Activated CD4-positive, CD25-positive, alpha-beta regulatory T cell (primary cell): Measurements from ENCODE around the gene PRXL2B.
"Not testable (repeated sequence)": the region's sequence is repeated elsewhere in the genome, so short reads cannot be mapped to it uniquely, and the experiment has no call there.

Source experiments
- DNase-seq, 4 experiments: peaks; one replicate each; lab custom pipeline; 2025; lab: John Stamatoyannopoulos, UW

Gene PRXL2B

GRCh38 chr1:2564006-2564814 lies 22.4 kb upstream of the PRXL2B start:
- no peak for DNase-seq

- DNase-seq, result no peak
Measured at GRCh38 chr1:2564815-2565374, 21.7 kb upstream of the PRXL2B start.

- DNase-seq, result no peak
Measured at GRCh38 chr1:2566101-2567045, 20.2 kb upstream of the PRXL2B start.

- no peak for DNase-seq
Measured at GRCh38 chr1:2567083-2567679, 19.4 kb upstream of the PRXL2B start.

- DNase-seq, result not testable (repeated sequence)
Measured at GRCh38 chr1:2568187-2568816, 18.3 kb upstream of the PRXL2B start.

- no peak for DNase-seq
Measured at GRCh38 chr1:2569060-2569459, 17.5 kb upstream of the PRXL2B start.

GRCh38 chr1:2569703-2570102 lies 16.9 kb upstream of the PRXL2B start:
- DNase-seq, result not testable (repeated sequence)

GRCh38 chr1:2570332-2570731 lies 16.2 kb upstream of the PRXL2B start:
- no peak for DNase-seq

- no peak for DNase-seq
Measured at GRCh38 chr1:2571348-2571747, 15.2 kb upstream of the PRXL2B start.

GRCh38 chr1:2573250-2573920 lies 13.2 kb upstream of the PRXL2B start:
- no peak for DNase-seq

GRCh38 chr1:2574350-2574749 lies 12.2 kb upstream of the PRXL2B start:
- no peak for DNase-seq

GRCh38 chr1:2575801-2576663 lies 10.5 kb upstream of the PRXL2B start:
- DNase-seq, result no peak

GRCh38 chr1:2577565-2578075 lies 9.0 kb upstream of the PRXL2B start:
- peak in 1 of 4 experiments; percentile 28 for DNase-seq

GRCh38 chr1:2578758-2579118 lies 7.8 kb upstream of the PRXL2B start:
- no peak for DNase-seq

GRCh38 chr1:2580691-2581090 lies 5.9 kb upstream of the PRXL2B start:
- DNase-seq, result no peak

- no peak for DNase-seq
Measured at GRCh38 chr1:2582391-2582790, 4.2 kb upstream of the PRXL2B start.

GRCh38 chr1:2583331-2583791 lies 3.2 kb upstream of the PRXL2B start:
- no peak for DNase-seq

GRCh38 chr1:2583871-2584351 lies 2.7 kb upstream of the PRXL2B start:
- peak in 1 of 4 experiments; percentile 13 for DNase-seq

GRCh38 chr1:2584686-2585317 lies 1.8 kb upstream of the PRXL2B start:
- DNase-seq, result no peak
